Epidermal melanocyte (primary cell): Measurements from ENCODE around the gene POLR2C.
A peak's percentile ranks its signal among the peaks of the same experiment; 100 is the strongest.
"Not testable (repeated sequence)": the region's sequence is repeated elsewhere in the genome, so short reads cannot be mapped to it uniquely, and the experiment has no call there.

Experiments used
- DNase-seq: peaks from one replicate; pipeline ENCODE4 v3.0.0; 2011; ENCODE audit warnings: low spot score; ENCODE audit not compliant: insufficient read length

POLR2C gene

DNA sequence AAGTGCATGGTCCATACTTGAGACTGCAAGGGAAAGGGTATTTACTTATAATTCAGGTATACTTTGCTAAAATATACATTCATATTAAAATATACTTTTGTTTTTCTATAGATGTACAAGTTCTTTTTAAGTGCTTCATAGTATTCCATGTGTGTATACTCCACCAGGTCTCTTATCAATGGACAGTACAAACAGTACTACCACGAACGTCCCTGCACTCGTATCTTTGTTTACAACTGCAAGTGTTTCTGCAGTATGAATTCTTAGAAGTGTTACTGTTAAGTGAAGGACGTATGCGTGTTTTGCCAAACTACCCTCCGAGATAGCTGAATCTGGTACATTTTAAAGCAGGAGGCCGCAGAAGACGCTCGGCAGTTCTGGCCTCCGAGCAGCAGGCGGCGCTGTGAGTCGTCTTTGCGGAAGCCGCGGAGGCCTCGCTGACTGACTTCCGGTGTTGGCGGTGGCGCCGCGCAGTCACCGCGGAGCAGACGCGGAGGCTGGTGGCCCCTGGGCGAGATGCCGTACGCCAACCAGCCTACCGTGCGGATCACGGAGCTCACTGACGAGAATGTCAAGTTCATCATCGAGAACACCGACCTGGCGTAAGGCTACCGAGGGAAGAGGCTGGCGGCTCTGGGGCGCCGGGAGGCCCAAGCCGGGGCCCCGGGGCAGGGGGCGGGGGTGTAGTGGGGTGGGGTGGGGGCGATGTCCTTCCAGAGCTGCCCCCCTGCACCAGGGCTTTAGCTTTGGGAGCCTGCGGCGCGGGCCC, at the start of gene POLR2C:
Gene POLR2C (plus strand): TSS at position 471 of the 769 bp plus-strand sequence. CDS start 46 bp downstream, at position 517.
- peak; percentile 80 for DNase-seq

DNA sequence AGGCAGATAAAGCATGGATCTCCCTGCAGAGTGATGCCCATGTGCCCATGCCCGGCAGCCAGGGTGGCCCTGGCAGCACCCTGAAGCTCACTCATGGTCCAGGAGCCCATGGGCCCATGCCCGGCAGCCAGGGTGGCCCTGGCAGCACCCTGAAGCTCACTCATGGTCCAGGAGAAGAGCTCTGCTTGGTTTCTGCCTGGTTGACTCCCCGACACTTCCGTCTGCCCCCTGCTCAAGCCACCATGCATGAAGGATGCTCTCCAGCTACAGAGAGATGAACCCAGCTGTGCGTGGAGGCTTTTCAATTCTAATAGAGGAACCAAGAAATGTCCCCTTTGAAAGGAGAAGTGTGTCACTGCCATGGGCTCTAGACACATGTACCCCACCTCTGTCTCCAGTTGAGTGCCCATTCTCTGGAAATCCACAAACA, 49.2 kb upstream of the POLR2C start:
- DNase-seq = no peak

DNA sequence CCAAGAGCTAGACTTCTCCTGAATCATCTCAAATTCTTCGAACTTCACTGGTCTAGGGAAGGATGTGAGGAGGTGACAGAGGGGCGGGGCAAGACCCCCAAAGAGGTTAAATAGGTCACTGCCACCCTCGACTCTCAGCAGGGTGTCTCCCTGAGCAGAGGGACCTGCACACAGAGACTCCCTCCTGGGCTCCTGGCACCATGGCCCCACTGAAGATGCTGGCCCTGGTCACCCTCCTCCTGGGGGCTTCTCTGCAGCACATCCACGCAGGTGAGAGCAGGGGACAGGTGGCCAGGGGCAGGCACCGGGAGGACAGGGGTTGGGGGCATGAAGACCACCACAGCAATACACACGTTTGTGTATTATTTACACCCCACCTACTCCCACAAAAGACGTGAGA, 48.7 kb upstream of the POLR2C start:
- DNase-seq = no peak

DNA sequence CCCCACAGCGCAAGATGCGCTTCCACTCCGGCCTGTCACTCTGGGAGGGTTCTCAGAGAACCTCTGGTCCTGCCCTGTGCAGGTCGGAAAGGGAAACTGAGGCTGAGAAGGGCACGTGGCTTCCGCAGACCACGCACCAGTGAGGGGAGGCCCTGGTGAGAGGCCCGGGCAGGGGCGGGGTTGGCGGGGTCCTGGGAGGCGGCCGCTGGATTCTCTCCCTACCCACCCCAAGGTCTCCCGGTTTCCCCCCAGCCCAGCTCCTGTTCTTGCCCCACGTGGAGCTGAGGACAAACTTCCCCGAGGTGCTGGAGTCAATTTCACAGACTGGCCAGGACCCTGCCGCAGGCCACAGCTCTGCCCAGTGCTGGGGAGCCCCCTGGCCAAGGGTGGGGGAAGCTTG, 46.4 kb upstream of the POLR2C start:
- DNase-seq = no peak

DNA sequence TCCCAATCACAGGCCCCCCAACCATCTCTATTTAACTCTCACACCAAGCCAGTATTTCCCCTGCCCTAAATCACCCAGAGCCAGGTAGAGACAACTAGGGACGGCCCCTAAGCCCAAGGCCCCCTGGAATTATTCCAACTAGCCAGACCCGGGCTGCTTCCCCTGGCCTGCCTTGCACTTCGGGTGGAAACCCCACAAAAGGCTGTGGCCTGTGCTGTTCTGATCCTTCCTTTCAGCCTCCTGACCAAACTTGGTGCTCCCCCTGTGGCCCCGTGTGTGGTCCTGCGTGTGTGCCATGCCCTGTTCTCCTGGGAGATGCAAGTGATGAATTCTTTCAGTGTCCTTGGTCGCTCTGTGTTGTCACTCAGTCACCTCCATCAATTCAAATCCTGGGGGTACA, 43.0 kb upstream of the POLR2C start:
- no peak for DNase-seq

DNA sequence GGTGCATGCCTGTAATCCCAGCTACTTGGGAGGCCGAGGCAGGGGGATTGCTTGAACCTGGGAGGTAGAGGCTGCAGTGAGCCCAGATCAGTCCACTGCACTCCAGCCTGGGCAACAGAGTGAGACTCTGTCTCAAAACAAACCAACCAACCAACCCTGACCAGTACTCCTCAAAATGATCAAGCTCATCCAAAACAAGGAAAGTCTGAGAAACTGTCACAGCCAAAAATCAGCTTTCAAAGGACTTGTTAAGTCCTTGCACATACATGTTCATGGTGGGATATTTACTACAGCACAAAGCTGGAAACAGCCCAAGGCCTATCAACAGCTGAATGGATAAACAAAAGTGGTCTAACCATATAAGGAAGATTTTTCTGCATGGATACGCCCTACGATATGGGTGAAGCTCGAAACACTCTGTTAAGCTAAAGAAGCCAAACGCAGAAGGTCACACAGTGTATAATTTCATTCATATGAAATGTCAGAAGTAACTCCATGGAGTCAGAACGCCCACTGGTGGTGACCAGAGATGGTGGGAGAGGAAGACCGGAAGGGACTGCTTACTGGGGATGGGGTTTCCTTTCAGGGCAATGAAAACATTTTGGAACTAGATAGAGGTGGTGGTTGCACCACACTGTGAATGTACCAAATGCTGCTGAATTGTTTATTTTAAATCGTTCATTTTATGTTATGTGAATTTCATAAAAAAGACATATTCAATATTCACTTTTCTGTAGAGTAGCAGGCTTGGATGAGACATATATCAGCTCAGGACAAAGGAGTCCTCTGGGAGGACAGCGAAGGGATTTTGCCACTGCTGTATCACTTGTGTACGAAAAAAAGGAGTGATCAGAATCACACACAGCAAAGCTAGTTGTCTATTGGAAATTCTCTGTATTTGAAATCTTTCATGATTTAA, 40.2 kb upstream of the POLR2C start:
- peak; percentile 37 for DNase-seq

DNA sequence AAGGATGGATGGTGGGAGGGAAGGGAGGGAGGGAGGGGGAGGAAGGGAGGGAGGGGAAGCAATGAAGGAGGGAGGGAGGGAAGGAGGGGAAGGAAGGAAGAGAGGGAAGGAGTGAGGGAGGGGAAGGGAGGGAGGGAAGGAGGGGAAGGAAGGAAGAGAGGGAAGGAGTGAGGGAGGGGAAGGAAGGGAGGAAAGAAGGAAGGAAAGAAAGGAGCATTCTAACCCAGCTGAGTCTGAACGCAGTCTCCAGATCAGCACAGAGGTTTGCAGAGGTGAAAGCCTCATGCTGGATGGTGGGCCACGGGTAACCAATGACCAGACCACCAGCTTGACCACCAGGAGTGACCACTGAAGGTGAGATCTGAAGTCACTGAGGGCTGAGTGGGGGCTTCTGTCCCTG, 39.3 kb upstream of the POLR2C start:
- DNase-seq = no peak

DNA sequence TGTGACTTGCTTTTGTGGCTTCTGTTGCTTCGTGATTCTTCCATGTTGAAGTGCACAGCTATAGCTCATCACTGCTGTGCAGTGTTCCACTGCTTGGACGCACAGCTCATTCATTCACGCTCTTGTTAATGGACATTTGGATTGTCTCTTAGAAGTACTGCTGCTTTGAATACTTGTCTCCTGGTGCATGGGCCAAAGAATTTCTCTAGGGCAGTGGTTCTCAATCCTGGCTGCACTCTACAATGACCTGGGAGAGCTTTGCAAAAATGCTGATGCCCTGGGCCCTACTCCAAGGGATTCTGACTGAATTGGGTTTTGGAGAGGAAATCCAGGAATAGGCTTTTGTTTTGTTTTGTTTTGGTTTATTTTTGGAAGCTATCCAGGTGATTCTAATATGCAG, 37.9 kb upstream of the POLR2C start:
- no peak for DNase-seq

DNA sequence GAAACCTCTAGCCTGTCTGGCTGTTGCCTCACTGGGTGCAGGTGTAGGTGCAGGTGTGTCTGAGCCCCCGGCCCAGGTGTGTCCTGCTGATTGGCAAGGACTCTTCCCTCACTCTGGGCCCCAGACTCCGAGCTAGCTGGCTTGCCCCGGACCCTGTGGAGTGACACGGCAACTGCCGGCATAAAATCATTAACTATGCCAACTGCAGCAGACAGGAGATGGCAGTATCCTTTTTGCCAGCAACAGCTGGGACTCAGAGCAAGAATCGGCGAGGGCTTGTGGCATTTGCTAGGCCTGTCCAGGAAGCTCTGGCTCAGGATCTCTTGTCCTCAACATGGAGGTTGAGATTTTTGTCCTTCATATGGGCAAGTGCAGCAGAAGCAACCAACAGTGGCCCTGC, 36.1 kb upstream of the POLR2C start:
- no peak for DNase-seq

DNA sequence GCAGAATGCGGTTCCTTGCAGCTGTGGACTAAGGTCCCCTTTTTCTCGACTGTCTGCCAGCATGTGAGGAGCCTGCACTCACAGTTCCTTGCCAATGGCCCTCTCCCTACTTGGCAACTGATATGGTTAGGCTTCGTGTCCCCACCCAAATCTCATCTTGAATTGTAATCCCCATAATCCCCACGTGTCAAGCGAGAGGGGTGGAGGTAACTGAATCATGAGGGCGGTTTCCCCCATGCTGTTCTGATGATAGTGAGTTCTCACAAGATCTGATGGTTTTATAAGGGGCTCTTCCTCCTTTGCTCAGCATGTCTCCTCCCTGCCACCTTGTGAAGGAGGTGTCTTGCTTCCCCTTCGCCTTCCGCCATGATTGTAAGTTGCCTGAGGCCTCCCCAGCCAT, 35.2 kb upstream of the POLR2C start:
- DNase-seq = no peak

DNA sequence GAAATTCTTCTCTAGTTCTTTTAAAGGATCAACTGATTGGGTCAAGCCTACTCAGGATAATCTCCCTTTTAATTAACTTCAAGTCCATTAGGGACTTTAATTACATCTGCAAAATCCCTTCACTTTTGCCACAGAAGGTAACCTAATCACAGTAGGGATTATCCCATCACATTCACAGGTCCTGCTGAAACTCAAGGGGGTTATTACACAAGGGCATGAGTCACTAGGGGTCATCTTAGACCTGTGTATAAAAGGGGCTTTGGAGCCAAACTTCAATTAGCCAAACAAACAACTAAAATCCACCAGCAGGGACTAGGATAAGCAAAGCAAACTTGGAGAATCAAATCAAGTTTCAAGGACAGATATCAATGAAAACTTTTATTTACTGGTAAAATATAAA, 34.7 kb upstream of the POLR2C start:
- DNase-seq = no peak

DNA sequence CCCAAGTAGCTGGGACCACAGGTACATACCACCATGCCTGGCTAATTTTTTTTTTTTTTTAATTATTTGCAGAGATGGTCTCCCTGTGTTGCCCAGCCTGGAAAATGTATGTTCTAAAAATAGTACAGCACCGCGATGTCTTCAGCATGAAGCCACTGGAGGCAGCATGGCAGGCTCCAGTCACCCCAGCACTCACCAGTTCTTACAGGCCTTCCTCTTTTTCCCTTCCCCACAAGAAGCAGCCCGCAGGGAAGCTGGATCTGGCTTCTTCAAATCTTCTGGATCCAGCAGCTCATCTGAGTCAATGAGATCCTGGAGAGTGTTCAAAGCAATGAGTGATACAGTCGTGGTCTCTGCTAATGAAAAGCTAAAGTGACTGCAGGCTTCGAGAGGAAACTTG, 31.5 kb upstream of the POLR2C start:
- no peak for DNase-seq

DNA sequence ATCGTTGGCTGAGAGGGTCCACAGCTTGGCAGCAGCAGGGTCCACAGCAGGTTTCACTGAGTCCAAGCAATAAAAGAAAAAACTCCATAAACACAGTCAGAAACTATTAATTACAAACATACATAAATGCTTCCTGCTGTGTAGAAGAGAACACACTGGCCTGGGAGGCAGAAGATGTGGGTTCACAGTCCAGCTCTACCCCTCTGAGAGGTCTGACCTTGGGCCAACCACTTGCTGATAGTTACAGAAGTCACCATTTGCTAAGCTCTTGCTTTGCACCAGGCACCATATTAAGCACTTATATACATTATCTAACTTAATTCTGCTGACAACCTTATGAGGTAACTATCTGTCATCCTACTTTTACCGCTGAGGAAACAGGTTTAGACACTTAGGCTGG, 30.0 kb upstream of the POLR2C start:
- DNase-seq = no peak

DNA sequence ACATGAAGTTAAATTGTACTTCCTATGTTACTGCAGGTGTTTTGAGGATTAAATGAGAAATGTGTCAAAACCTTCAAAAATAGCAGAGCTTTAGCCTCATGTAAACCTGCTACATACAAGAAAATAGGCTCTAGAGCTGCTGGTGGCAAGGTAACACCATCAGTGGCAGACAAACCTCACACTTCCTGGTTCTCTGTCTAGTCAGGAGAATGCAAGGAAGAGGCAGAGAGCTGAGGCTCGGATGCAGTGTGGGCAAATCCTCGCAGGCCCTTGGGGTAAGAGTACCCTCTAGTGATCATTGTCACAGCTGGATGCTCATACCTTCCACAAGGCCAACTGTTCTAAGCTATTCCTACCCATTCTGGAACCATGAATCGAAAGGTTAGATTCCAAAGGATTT, 29.5 kb upstream of the POLR2C start:
- no peak for DNase-seq

DNA sequence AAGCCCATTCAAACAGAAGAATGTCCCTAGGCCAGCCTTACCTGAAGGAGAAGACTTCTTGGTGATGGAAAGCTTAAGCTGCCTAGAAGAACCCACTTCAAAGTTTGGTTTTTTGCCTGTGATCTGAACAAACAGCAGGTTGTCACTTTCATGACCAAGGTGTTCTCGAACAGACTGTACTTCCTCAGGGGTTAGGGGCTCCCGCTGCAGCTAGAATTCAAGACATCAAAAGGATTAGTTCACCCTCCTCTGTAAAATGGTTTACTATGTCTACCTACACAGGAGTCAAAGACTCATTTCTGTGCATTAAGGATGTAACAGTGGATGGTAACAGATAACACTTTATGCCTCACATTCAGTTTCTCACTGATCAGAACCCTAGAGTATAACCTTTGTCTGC, 28.5 kb upstream of the POLR2C start:
- DNase-seq = no peak

DNA sequence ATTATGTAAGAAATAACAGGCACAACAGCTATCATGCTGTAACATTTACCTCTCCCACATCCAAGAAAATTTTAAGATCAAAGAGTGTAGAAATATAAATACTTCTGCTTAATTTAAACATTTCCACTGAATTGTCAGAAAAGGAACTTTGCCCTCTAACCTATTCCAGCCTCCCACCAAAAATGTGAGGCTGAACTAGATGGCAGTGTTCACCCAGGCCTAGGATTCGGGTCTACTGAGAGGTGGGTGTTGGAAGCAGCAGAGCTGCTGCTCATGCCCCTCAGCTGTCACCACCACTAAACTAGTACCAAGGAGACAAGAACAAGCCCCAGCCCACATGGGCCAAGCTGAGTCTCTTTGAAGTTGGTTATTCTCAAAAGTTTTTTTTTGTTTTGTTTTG, 26.6 kb upstream of the POLR2C start:
- no peak for DNase-seq

DNA sequence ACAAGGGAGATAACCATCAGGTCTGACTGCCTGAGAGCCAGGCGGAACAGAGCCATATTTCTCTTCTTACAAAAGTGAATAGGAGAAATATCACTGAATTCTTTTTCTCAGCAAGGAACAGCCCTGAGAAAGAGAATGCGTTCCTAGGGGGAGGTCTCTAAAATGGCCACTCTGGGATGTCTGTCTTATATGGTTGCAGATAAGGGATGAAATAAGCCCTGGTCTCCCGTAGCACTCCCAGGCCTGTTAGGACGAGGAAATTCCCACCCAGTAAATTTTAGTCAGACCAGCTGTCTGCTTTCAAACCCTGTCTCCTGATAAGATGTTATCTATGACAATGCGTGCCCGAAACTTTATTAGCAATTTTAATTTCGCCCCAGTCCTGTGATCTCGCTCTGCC, 22.5 kb upstream of the POLR2C start:
- DNase-seq = not testable (repeated sequence)

DNA sequence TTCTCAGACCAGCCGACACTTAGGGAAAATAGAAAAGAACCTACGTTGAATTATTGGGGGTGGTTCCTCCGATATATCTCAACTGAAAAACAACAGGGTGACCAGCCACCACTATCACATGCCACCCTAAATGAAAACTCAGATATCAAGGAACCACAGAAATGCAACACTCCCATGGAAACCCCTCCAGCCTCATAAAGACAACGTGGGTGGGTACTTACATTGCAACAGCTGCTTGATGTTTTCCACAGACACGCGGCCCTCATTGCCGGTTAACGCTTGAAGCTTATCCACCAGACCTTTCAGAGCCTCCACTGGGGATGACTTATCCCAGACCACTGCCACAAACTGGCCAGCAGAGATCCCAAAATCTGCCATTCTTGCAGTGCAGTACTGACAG, 21.9 kb upstream of the POLR2C start:
- not testable (repeated sequence) for DNase-seq

DNA sequence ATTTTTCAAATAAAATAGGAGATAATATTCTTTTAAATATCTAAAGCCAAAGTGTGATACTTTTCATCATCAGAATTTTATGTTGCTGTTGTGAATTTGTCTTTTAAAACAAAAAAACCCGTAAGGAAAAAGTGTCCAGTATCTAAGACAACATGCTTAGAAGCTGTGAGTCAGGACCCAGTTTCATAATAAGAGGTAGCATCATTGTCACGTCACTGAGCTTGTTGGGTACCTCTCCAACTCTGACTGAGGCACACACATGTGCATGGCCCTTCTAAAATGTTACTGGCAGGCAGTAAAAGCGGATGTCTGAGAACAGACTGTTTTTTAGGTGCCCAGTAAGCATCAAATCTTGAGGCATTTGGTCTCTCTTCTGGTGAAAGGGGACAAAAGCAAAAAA, 17.8 kb upstream of the POLR2C start:
- DNase-seq = no peak

DNA sequence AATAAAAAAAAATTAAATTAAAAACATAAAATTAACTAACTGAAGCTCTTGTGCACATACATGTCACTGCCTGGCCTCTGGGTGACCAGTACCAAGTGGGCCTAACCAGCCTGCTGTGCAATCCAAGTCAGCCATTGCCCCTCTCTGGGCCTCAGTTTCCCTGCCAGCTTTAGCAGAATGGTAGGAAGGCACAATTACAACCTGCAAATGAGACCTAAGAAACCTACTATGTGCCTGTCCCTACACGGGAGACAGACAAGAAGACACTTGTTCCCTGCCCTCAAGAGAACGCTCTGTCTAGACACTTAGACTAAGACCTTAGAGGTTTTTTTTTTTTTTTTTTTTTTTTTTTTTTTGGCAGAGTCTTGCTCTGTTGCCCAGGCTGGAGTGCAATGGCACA, 17.0 kb upstream of the POLR2C start:
- no peak for DNase-seq

DNA sequence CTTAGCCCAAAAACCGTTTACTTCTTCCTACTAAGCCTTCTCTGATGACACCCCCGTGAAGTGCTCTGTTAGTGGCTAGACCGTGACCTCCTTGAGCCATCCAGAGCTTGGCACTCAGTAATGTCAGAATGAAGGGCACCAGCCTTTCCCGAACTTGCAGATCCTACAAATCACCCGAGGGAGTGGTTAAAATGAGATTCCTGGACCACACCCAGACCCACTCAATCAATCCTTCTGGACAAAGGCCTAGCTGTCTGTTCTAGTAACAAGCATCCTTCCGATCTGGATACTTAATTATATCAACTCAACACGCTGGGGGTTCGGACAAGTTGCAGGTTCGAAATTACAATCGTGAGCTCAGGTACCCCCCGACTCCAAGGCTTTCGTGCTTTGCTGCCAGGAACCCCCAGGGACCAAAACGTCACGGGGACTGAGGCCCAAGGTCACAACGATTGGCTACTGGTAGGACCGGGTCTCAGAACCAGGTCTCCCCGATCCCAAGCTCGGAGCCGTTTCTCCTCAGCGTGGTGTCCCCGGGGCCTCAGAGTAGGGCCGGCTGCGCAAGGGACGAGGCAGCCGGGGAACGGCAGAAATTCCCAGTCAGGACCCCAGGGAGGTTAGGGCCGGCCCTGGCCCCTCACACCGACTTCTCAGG, 15.8 kb upstream of the POLR2C start:
- no peak for DNase-seq
